ENCODE results near the gene UBE2G2. TPM values are rescaled to one million over a fixed set of nuclear protein-coding genes. Genes with fewer than 3 reads are reported as not detected.

UBE2G2 gene
- total and polyA plus RNA-seq, 2 donors (not counting 3 experiments of a cell fraction or from before 2014, with no cell fraction given): 95.0 to 114 TPM

DNA sequence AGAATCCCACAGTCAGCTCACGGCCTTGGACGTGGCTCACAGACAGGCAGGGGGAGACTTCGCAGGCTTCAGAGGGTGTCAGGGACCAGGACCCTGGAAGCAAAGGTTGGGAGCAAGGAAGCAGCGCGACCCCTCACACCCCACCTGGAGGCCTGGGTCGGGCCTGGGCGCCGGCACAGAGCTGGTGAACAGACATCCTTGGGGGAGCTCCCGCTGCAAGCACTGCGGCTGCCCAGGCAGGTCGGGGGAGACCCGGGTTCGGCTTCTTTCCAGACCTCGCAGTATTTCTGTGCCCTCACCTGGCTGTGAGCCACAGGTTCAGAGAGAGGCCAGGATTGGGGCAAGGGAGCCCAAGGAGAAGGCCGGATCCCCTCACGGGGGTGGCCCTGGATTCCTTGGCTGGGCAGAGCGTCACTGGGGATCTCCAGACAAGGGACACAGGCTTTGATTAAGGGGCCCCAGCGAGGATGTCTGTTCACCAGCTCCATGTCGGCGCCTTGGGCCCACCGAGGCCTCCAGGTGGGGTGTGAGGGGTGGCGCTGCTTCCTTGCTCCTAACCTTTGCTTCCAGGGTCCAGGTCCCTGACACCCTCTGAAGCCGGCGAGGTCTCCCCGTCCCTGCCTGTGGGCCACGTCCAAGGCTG, 52.4 kb downstream of the UBE2G2 start:
- Histone ChIP-seq H3K27me3 (ENCODE audit: control insufficient read depth in 2 of 2, insufficient read depth in 2 of 2, low read length in 2 of 2) (peaks cover 8 to 9% of the 10 kb centered on the region in 2 experiments), H3K79me2 (ENCODE audit: control insufficient read depth, insufficient read depth, low read length) (no peaks in the 10 kb centered on the region), H3K9ac (replicated peaks; ENCODE audit: extremely low read depth, insufficient read depth, low read length) (no peak overlapping the region), H3K27ac (ENCODE audit: insufficient read depth, low read depth, low read length) (no peak overlapping the region), H2AFZ (ENCODE audit: low read depth, low read length) (no peak overlapping the region), H3K4me2 (ENCODE audit: insufficient read depth, low read length) (no peak overlapping the region), H3K9me1 (replicated peaks; ENCODE audit: control insufficient read depth, extremely low read depth, insufficient read depth, low read length) (no peaks in the 10 kb centered on the region), H3K36me3 (ENCODE audit: control insufficient read depth in 2 of 2, extremely low read depth in 1 of 2, insufficient read depth in 2 of 2, low read length in 2 of 2) (no peaks in the 10 kb centered on the region), H3K4me1 (ENCODE audit: control insufficient read depth, extremely low read depth, insufficient read depth, low read length) (peaks cover 24% of the 10 kb centered on the region), H3K4me3 (replicated peaks in 1 of 3; ENCODE audit: insufficient read depth in 1 of 3, low read depth in 1 of 3, low read length in 3 of 3) (no peak overlapping the region), H3K9me3 (replicated peaks; ENCODE audit: control insufficient read depth, insufficient read depth, low read length) (no peaks in the 10 kb centered on the region), H4K20me1 (replicated peaks; ENCODE audit: control insufficient read depth, extremely low read depth, insufficient read depth, low read length) (no peaks in the 10 kb centered on the region)
- POLR2A ChIA-PET: no interaction called here
- BruUV-seq (replicated peaks): no TSS peak
- CTCF ChIA-PET: interaction anchor here (1.7 kb wide), 1 partner anchor 44 kb away, joined by 4 read pairs; no protein-coding TSS in a partner anchor
- TF ChIP-seq EZH2 (IDR thresholded peaks at IDR 0.05; ENCODE audit: borderline replicate concordance, low read depth, low read length, severe bottlenecking): no peak
- TF ChIP-seq GATA2 (IDR thresholded peaks at IDR 0.05; ENCODE audit: insufficient read depth, insufficient read length, low read depth, low read length): no peak
- TF ChIP-seq, protein P1, sequence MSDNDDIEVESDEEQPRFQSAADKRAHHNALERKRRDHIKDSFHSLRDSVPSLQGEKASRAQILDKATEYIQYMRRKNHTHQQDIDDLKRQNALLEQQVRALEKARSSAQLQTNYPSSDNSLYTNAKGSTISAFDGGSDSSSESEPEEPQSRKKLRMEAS (IDR thresholded peaks at IDR 0.05; ENCODE audit: insufficient read depth, insufficient read length): no peak
- TF ChIP-seq, protein P2, sequence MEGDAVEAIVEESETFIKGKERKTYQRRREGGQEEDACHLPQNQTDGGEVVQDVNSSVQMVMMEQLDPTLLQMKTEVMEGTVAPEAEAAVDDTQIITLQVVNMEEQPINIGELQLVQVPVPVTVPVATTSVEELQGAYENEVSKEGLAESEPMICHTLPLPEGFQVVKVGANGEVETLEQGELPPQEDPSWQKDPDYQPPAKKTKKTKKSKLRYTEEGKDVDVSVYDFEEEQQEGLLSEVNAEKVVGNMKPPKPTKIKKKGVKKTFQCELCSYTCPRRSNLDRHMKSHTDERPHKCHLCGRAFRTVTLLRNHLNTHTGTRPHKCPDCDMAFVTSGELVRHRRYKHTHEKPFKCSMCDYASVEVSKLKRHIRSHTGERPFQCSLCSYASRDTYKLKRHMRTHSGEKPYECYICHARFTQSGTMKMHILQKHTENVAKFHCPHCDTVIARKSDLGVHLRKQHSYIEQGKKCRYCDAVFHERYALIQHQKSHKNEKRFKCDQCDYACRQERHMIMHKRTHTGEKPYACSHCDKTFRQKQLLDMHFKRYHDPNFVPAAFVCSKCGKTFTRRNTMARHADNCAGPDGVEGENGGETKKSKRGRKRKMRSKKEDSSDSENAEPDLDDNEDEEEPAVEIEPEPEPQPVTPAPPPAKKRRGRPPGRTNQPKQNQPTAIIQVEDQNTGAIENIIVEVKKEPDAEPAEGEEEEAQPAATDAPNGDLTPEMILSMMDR (IDR thresholded peaks at IDR 0.05; ENCODE audit: extremely low read depth in 1 of 2, insufficient read depth in 1 of 2, low read depth in 1 of 2, low read length in 2 of 2): no peak
- TF ChIP-seq MYC (IDR thresholded peaks at IDR 0.05; ENCODE audit: low read depth, low read length): no peak
- no peak for TF ChIP-seq FOS (IDR thresholded peaks at IDR 0.05; ENCODE audit: borderline replicate concordance, insufficient read depth, low read length)
- no peak for TF ChIP-seq JUN (IDR thresholded peaks at IDR 0.05; ENCODE audit: borderline replicate concordance, insufficient read depth, insufficient read length, low read depth)
- TF ChIP-seq POLR2A (IDR thresholded peaks at IDR 0.05; ENCODE audit: low read depth, low read length): no peak
- TF ChIP-seq POLR2AphosphoS5 (IDR thresholded peaks at IDR 0.05; ENCODE audit: insufficient read depth, low read depth, low read length): no peak
- dilution Hi-C loops (cut with MboI; ENCODE audit: extremely low pct_ligation_motif_present, low sequenced_read_pairs) (no loop called here), intact Hi-C loops (cut with micrococcal nuclease) (no loop called here)
- FAIRE-seq (no peak), DNase-seq (ENCODE audit: low read depth, low spot score) (no peak)
